Activated gamma-delta T cell (primary cell): ENCODE data around the gene PEX3.

Source experiments
- DNase-seq: peaks from one replicate; lab custom pipeline; 2025; lab: John Stamatoyannopoulos, UW

PEX3 gene

DNA sequence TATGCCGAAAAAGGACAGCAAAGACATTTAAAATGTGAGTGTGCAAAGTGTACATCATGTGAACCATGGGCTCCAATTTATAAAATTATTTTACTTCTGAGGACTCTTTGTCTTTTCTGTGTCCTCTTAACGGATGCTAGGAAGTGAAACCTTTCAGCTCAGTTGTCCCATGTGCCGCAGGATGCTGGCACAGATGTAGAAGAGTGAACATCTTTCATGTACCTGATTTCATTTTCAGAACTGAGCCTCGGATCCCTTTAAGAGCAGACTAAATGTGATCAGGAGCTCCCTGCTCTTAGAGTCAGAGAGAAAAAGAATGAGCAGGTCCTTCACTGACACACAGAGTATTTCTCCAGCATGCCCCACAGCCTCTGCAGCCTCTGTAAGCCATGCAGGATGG lies 88.5 kb downstream of the PEX3 start:
- DNase-seq: no peak

DNA sequence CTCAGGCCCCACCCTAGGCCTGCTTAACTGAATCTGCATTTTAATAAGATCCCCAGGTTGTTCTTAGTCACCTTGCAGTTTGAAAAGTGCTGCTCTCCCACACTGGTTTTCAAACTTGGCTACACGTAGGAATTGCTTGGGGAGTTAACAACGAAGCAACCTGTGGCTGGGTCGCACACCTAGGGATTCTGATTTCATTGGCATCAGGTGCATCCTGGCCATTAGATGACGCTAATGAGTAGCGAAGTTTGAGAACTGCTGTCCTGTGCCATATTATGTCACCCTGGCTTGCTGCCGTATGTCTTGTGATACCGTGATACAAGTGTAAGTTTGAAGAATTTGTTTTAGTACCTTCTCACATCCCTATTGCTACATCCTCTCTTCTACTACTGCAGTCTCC lies 89.1 kb downstream of the PEX3 start:
- no peak for DNase-seq

DNA sequence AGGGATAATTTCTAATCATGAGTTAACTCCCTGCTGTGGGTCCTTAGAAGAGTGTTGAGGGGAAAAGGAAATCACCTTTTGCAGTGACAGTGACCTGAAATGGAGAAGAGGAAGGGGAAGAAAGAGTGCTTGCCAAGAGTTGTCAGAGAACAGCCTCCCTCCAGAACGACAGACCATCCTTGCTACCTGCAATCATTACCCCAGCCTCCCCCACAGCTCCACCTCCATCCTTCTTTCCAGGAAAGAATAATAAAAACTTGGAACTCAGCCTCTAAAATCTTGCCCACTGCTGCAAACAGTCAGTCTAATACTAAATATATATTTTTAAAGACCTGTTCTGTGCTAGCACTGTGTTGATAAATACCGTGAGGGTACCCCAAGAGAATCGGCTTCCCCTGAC lies 89.6 kb downstream of the PEX3 start:
- no peak for DNase-seq
